ENCODE data around the gene FBXL2. TPM values are rescaled to one million over a fixed set of nuclear protein-coding genes. Genes with fewer than 3 reads are reported as not detected.

Gene FBXL2
- total RNA-seq, 1 donor from 2014 or later: 1.5 TPM

GRCh38 chr3:33256249-33256648, 21.0 kb upstream of the FBXL2 start:
- Histone ChIP-seq H3K4me1 (no peaks in the 10 kb centered on the region), H3K9me3 (replicated peaks) (no peaks in the 10 kb centered on the region), H3K27ac (replicated peaks) (no peak overlapping the region), H3K4me3 (no peak overlapping the region), H3K36me3 (no peaks in the 10 kb centered on the region), H3K27me3 (ENCODE audit: low read depth) (no peaks in the 10 kb centered on the region)
- DNase-seq: no peak
- TF ChIP-seq CTCF (IDR thresholded peaks at IDR 0.05; ENCODE audit: borderline replicate concordance): no peak
- intact Hi-C loops (cut with micrococcal nuclease): no loop called here

DNA sequence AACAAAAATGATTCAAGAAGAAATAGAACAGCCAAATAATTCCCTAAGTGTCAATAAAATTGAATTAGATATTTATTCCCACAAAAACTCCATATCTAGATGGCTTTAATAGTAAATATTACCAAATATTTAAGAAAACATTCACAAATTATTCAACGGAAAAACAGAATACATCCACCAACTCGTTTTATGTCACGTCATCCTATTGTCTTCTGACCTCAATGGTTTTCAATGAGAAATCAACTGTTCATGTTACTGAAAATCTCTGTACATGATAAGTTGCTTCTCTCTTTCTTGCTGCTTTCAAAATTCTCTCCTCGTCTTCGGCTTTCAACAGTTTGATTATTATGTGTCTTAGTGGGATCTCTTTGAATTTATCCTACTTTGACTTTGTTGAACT, 17.1 kb upstream of the FBXL2 start:
- Histone ChIP-seq H3K4me1 (no peaks in the 10 kb centered on the region), H3K27ac (replicated peaks) (no peak overlapping the region), H3K9me3 (replicated peaks) (peaks cover 19% of the 10 kb centered on the region), H3K4me3 (no peak overlapping the region), H3K36me3 (no peaks in the 10 kb centered on the region), H3K27me3 (ENCODE audit: low read depth) (no peaks in the 10 kb centered on the region)
- no peak for TF ChIP-seq CTCF (IDR thresholded peaks at IDR 0.05; ENCODE audit: borderline replicate concordance)
- intact Hi-C loops (cut with micrococcal nuclease): no loop called here
- no peak for DNase-seq

- no peak overlapping the region for H3K4me3 ChIP-seq
- H3K27me3 ChIP-seq (ENCODE audit: low read depth): no peaks in the 10 kb centered on the region
- intact Hi-C loops (cut with micrococcal nuclease): no loop called here
- H3K27ac ChIP-seq (replicated peaks): no peak overlapping the region
- no peak for DNase-seq
- peaks cover 32% of the 10 kb centered on the region for H3K9me3 ChIP-seq (replicated peaks)
- H3K4me1 ChIP-seq: no peaks in the 10 kb centered on the region
- no peak for TF ChIP-seq CTCF (IDR thresholded peaks at IDR 0.05; ENCODE audit: borderline replicate concordance)
- no peaks in the 10 kb centered on the region for H3K36me3 ChIP-seq
Observed at GRCh38 chr3:33269385-33269784, 7.9 kb upstream of the FBXL2 start.

DNA sequence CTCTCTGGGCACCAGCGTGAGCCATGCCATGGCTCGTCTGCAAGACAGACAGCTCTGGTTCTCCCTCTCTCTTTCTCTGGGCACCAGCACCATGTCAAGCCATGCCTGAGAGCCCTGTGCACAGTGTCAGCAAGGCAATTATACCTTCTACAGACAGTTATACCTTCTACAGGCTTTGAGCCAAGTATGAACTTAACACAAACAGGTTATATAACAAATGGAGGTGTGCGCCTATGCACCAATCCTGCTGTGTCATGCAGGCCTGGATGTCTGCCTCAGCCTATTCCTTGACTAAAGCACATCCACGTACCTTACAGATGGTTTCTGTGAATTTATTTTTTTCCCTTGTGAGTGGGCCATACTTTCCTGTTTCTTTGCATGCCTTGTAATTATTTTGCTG, 5.9 kb upstream of the FBXL2 start:
- no peak for DNase-seq
- H3K4me1 ChIP-seq: no peaks in the 10 kb centered on the region
- no peak for TF ChIP-seq CTCF (IDR thresholded peaks at IDR 0.05; ENCODE audit: borderline replicate concordance)
- no peak overlapping the region for H3K4me3 ChIP-seq
- peaks cover 16% of the 10 kb centered on the region for H3K9me3 ChIP-seq (replicated peaks)
- no peaks in the 10 kb centered on the region for H3K36me3 ChIP-seq
- no peak overlapping the region for H3K27ac ChIP-seq (replicated peaks)
- H3K27me3 ChIP-seq (ENCODE audit: low read depth): no peaks in the 10 kb centered on the region
- intact Hi-C loops (cut with micrococcal nuclease): no loop called here

DNA sequence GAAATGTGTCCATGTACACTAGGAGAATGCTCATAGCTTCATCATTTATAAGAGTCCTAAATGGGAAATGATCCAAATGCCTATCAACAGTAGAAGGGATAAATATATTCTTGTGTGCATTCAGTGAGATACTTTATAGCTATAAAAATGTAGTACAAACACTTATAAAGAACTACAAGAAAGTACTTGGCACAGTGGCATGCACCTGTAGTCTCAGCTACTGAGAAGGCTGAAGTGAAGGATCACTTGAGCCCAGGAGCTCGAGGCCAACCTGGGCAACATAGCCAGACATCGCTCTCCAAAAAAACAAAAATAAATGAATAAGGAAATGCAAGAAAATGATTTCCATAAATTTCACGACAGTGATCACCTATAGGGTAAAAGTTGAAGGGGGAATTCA, 3.6 kb upstream of the FBXL2 start:
- Histone ChIP-seq H3K4me1 (peaks cover 18% of the 10 kb centered on the region), H3K27ac (replicated peaks) (no peak overlapping the region), H3K9me3 (replicated peaks) (peaks cover 10% of the 10 kb centered on the region), H3K36me3 (no peaks in the 10 kb centered on the region), H3K27me3 (ENCODE audit: low read depth) (peaks cover 14% of the 10 kb centered on the region), H3K4me3 (no peak overlapping the region)
- DNase-seq: no peak
- no peak for TF ChIP-seq CTCF (IDR thresholded peaks at IDR 0.05; ENCODE audit: borderline replicate concordance)
- intact Hi-C loops (cut with micrococcal nuclease): no loop called here

- Histone ChIP-seq H3K27me3 (ENCODE audit: low read depth) (peaks cover 14% of the 10 kb centered on the region), H3K4me3 (peak overlapping the region; percentile 81), H3K36me3 (no peaks in the 10 kb centered on the region), H3K4me1 (peaks cover 21% of the 10 kb centered on the region), H3K27ac (replicated peaks) (no peak overlapping the region), H3K9me3 (replicated peaks) (peaks cover 12% of the 10 kb centered on the region)
- intact Hi-C loops (cut with micrococcal nuclease): no loop called here
- DNase-seq: no peak
- no peak for TF ChIP-seq CTCF (IDR thresholded peaks at IDR 0.05; ENCODE audit: borderline replicate concordance)
Observed at GRCh38 chr3:33278163-33278562, 921 bp downstream of the FBXL2 start.
